HG03520 (cell line): ENCODE measurements around the gene SERGEF.
"Not testable (repeated sequence)": the region's sequence is repeated elsewhere in the genome, so short reads cannot be mapped to it uniquely, and the experiment has no call there.

Experiments used
- ATAC-seq: cut with Tn5 transposase; IDR thresholded peaks from one replicate; pipeline ENCODE4 v1.9.1; 2021; ENCODE audit warnings: mild to moderate bottlenecking, moderate library complexity; ENCODE audit not compliant: unreplicated experiment

Gene SERGEF

DNA sequence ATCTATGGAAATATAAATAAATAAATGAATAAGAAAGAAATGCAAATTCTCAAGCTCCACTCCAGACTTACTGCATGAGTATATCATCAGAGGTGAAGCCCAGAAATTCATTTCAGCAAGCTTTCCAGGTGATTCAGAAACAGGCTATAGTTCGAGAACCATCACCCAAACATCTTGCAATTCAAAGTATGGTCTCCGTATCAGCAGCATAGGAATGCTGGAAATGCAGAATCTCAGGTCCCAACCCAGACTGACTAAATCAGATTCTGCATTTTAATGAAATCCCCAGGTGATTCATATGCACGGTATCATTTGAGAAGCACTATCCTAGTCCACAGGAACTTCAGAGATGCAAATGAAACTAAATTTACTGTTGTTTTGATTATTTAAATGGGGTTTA lies 95.3 kb downstream of the SERGEF start:
- ATAC-seq: no peak

DNA sequence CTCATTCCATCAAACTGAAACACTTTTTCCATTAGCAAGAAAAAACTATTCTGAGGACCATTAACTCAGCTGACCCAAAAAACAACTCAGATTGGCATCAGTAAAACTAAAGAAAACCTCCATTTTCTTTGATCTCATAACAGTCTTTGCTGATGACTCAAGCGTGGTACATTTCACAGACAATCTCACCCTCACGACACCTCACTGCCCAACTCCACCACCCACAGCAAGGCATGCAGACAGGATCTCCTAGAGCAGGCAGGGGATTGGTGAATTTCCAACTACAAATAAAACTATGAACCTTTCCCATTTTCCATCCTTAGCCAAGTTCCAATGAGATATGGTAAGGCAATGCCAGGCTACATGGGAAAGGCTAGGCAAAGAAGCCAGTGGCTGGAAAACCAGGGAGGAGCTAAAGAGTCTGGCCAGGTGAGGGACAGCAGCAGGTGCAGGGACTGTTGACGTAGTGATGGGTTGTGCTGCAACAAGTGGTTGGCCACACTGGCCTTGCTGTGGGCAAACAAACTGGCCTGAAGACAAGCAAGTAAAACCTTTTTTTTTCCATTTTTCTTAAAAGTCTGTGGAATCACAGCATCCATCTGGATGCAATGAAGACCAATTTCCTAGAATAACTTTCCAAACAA lies 97.2 kb downstream of the SERGEF start:
- no peak for ATAC-seq

DNA sequence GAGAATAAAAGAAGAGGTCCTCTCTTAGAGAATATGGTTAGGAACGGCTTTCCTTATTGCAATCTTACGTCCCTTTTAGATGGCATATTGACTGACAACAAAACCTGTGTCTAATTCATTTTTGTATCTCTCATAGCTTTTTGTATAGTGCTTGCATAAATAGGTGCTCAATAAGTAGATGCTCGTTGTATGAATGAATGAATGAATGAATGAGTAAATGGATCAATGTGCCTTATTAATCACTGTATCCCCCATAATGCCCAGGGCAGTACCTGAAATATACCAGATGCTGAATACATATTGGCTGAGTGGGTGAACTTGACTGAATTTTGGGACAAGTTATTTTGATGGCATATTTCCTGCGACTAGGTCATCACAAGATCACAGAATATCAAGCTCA lies 97.9 kb downstream of the SERGEF start:
- ATAC-seq: no peak

DNA sequence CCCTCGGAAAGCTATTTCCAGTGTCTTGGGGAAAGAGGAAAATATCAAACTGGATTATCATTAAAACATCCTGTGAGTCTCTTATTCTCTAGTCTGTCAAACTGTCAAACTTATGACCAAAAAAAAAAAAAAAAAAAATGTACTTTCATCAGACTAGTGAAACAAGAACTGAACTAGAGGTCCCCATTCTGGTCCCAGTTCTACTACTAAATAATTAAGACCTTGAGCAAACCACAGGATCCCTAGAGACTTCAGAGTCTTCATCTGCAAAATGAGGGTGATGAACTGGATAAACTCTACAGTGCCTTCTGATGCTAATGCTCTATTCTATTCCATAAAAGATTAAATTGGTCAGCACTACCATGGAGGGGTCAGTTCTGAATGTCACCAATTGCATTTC lies 105.8 kb downstream of the SERGEF start:
- ATAC-seq: no peak

DNA sequence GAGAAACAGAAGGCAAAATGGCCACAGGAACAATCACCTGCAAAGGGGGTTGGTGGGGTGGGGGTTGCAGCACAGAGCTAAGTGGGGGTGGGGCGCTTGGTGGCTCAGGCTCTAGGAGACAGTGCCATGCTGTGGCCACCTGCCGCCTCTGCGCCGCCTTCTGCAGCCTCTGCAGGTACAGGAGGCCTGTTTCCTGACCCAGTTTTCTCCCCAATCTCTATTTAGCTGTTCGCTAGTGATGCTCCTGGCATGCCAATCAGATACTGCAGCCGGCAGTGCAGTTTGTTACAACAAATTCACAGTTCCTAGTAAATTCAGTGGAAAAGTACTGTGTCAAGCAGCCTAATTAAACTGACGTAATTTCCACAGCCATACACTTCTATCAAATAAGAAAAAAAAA lies 106.4 kb downstream of the SERGEF start:
- ATAC-seq: no peak

DNA sequence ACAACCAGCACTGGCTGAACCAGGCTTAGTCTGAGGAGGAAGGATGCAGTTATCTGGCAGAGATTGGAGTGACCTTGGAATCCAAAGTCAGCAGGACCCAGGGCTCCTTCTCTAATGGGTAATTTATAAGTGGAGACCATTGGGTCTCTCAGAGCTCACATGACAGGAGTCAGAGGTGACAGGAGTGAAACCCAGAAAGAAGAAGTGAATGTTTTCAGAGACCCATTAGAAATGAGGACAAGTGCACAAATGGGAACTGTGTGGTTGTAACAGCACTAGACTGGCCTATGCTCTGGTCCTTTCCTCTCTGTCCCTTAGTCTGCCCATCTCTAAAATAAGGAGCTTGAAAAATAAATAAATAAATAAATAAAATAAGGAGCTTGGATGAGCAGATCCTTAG lies 107.4 kb downstream of the SERGEF start:
- ATAC-seq: peak; percentile 96

DNA sequence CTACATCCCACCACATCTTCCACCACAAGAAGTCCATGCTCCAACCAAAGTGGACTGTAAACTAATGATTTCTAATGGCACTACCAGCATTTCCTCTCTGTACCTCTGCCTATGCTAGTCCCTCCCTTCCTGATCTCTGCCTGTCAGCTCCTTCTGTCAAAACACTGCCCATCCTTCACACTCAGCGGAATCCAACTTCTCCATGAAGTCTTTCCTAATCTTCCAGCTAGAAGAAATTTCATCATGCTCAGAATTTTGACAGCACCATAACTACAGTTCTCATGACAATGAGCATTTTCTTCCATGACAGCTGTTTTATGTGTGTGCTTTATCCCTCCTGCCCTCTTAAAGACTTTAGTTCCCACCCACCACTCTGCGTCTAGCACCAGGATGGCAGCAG lies 111.4 kb downstream of the SERGEF start:
- no peak for ATAC-seq

DNA sequence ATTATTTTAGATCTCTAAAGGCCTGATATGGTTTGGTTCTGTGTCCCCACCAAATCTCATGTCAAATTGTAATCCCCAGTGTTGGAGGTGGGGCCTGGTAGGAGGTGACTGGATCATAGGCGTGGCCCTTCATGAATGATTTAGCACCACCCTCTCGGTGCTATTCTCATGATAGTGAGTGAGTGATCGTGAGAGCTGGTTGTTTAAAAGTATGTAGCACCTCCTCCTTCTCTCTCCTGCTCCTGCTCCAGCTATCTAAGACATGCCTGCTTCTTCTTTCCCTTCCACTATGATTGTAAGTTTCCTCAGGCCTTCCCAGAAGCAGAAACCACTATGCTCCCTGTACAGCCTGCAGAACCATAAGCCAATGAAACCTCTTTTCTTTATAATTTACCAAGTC lies 114.1 kb downstream of the SERGEF start:
- ATAC-seq: no peak

DNA sequence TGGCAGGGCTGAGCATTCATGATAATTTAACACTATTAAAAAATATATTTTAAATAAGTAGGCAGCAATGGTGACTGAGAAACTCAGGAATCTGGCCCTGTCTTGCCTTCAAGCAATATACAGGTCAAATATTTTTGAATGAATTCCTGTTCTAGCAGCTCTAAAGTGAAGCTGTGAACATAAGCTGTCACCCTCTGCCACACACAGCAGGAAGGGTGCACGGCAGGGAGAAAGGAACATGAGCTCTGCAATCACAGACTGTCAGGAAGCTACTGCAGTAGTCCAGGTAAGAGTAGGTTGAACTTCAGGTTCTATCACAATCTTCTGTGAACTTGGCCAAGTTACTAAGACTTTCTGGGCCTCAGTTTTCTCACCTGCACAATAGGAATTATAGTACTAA lies 114.8 kb downstream of the SERGEF start:
- ATAC-seq: no peak

DNA sequence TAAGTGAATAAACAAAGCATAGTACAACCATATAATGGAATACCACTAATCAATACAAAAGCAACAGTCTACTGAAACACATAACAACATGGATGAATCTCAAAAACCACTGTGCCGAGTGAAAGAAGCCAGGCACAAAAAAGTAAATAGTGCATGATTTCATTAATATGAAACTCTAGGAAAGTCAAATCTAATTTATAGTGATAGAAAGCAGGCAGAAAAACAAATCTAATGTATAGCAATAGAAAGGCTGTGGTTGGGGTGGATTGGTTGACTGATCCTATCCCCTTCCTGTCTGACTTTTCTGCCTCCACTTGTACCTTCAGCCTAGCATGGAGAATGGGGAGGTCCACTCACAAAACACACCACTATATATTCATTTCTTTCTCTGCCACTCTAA lies 115.4 kb downstream of the SERGEF start:
- ATAC-seq: no peak

DNA sequence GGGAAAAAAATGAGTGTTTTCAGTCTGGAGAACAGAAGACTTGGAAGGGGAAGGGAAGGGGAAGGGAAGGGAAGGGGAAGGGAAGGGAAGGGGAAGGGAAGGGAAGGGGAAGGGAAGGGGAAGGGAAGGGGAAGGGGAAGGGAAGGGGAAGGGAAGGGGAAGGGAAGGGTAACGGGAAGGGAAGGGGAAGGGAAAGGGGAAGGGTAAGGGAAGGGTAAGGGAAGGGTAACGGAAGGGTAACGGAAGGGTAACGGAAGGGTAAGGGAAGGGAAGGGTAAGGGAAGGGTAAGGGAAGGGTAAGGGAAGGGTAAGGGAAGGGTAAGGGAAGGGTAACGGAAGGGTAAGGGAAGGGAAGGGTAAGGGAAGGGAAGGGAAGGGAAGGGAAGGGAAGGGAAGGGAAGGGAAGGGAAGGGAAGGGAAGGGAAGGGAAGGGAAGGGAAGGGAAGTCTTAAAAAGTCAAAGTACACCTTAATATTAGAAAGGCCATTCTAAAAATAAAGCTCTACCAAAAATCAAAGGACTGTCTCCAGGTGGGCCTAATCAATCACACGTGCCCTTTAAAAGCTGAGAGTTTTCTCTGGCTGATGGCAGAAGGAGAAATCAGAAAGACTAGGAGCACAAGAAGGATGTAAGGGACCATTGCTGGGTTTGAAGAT lies 116.2 kb downstream of the SERGEF start:
- ATAC-seq: not testable (repeated sequence)

DNA sequence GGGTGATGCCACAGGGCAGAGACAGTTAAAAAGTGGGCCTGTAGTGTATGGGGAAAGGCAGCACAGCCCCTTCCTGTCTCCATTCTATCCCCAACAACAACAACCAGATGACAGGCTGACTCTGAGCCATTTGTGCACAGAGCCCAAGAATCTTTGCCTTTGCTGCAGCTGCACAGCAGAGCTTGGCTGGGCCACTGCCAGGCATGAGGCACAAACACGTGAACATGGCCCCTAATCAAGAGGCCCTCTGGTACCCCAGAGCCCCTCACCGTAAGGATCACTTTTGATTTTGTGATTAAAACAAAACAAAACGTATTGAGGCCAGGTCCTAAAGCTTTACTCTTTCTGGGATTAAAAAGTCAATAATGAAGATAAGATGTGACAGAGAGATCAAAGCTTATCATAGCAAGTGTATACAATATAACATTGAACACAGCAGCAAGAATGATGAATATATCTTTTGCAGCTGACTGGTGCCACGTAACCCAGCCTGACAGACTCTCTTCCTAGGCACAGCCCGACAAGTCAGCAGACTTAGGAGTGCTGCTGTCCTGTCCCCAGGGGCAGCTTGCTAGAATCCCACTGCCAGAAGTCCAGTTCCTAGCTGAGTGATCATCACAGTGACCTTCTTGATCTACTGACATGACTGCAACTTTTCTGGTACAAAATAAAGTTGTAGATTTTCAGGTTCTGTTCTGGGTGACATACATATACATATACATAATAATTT lies 117.8 kb downstream of the SERGEF start:
- no peak for ATAC-seq

DNA sequence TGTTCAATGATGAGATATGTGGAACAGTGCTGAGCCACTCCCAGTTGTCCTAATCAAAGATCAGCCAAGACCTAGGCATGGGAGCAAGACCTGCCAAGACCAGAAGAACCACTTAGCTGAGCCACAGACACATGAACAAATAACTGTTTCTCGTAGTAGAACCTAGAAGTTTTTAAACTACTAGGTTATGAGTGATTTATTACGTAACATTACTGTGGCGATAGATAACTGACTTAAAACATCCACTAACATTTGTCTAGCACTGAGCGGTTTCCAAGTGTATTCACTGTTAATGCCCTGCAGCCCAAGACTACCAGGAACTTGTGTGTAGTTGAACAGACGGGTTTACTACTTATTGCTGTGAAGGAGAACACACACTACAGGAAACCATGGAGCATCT lies 120.4 kb downstream of the SERGEF start:
- ATAC-seq: no peak

DNA sequence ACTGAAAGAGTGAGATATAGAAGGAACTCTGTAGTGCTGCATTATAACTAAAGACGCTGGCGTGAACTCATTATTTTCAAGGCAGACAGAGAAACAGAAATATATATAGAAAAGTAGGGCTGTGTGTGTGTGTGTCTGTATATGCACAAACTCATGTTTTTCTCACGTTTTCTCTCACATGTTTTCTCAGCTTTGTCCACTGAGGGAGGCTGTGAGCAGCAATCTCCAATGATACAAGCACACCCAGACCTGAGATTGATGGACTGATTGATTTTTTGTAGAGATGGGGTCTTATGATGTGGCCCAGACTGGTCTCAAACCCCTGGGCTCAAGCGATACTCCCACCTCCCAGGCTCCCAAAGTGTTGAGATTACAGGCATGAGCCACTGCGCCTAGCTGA lies 122.5 kb downstream of the SERGEF start:
- no peak for ATAC-seq

DNA sequence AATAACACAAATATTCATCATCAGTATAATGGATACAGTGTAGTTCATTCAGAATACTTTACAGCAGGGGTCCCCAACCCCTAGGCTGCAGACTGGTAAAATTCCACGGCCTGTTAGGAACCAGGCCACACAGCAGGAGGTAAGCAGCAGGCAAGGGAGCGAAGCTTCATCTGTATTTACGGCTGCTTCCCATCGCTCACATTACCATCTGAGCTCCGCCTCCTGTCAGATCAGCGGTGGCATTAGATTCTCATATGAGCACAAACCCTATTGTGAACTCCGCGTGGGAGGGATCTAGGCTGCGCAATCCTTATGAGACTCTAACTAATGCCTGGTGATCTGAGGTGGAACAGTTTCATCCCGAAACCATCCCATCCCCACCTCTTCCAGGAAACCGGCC lies 125.1 kb downstream of the SERGEF start:
- ATAC-seq: no peak

DNA sequence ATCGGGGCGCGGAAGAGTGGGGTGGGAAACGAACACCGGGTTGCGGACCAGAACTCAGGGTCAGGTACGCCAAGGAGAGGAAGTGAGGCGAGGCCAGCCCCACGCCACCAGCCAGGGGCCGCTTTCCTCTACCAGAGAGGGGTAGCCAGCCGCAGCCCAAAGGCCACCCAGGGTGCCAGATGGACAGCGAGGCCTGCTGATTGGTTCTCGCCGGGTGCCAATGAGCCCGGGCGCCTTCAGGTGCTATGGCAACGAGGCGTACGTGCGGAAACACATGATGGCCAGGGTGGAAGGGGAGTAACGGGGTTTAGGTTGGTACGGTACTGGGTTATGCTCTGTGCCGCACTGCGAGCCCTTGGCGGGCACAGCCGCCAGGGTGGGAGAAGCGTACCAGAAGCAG lies 128.9 kb downstream of the SERGEF start:
- no peak for ATAC-seq

DNA sequence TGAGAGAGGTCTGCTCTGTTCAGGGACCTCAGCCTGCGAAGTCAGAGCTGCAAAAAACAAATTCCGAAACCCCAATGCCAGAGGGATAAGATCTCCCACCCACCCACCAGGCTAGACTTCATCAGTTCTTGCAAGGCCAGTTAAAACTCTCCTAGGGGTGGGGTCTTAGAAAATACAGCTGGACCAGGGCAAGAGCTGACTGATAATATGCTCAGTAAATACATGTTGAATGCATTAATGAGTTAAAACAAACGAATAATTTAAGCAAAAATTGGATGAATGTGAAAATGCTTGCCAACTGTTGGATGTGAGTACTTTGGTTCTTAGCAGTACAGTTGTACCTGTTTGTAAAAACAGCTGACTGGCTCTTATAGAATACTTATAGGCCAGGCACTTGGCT lies 129.8 kb downstream of the SERGEF start:
- ATAC-seq: no peak

DNA sequence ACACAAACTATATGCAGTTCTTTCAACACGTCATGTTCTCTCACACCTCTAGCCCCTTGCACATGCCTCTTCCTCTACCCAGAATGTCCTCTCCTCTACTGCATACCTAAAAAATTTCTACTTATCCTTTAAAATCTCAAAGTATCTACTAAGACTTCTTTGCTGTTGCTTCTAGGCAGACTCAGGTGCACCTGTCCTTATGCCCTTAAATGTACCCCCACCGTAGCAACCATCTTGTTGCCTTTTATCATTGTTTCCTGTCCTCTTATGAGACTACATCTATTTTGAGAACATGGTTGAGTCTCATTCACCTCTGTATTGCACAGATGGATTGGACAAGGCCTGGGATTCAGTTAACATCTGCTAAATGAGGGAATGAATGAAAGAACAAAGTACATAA lies 134.1 kb downstream of the SERGEF start:
- ATAC-seq: no peak

DNA sequence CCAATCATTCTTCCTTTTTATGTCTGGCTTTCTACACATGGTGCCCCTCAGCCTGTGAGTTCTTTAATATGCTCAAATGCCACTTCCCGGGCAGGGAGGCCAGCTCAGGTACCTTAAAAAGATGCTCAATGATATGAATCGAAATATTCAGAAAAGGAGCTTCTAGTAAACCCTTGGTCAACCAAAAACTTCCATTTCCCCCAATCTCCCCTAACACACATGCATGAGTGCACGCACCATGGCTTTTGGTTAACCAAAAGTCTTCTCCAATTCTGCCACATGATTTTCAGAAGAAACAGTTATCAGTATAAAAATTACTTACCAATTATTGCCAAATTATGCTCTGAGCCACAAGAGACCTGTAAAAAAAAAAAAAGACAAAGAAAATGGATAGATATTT lies 135.0 kb downstream of the SERGEF start:
- ATAC-seq: no peak

DNA sequence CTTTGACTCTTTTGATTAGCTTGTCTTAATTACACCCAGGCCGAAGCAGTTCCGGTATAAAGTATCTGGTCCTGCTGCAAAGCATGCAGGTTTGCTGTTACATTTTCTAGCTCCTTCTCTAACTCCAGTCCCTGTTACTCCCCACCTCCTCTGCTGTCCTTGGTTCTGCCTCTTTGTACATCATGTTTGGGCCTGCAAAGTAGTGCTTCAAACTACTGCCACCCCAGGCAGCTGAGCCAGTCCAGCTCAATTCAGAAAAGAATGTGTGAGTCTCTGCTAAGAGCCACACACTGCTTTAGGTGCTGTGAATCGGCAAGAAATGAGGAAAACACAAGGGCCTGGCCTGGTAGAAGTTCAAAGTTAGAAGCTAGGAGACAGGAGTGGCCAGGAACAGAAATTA lies 136.0 kb downstream of the SERGEF start:
- no peak for ATAC-seq

DNA sequence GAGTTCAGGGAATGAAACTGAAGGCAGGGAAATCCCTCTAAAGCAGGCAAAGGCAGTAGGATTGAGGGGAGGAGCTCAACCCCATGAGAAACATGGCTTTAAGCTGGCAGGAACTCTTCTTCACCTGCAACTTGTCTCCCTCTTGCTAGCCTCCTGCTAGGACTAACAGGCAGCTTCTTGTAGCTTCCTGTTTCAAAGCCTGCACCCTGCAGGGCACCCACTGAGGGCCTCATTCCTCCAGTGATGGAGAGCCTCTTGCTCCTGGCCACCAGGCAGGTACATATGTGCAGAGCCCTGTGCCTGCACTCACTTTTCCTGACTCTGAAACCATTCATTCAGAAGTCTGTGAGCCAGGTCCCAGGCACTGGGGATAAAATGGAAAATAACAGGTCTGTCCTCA lies 137.0 kb downstream of the SERGEF start:
- ATAC-seq: no peak

DNA sequence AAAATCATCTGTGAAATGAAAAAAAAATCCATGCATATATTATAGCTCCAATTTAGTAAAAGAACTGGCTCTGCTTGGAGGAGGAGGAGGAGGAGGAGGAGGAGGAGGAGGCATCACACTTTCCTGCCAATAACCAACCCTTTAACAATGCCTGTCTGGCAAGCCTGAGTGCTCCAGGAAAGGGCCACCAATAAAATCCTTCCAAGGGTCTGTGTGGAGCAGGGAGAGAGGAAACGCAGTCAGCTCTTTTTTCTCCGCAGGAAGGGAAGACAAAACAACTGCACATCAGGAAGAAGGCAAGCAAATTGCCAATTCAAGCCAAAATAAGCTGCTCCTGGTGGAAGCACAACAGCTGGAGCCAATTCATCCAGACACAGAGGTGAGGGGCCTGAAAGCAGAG lies 139.3 kb downstream of the SERGEF start:
- ATAC-seq: no peak
